Gastroesophageal sphincter (tissue), 4 donors: ENCODE data around the gene REL. TPM values are rescaled to one million over a fixed set of nuclear protein-coding genes. Genes with fewer than 3 reads are reported as not detected.

Experiments
- ATAC-seq: fragments of 150-250 bp; one replicate; pipeline ENCODE4 v1.9.1; 2016; ENCODE audit warnings: mild to moderate bottlenecking, moderate library complexity
- H3K27ac ChIP-seq, 4 donors: fragments of 200-600 bp; sonication (generic) in 3 of 4; 1 replicate in 3 of 4; 2 replicates in 1 of 4; pipeline ENCODE4 v1.5.1; 2016 to 2019
- H3K27me3 ChIP-seq: fragments of 200-600 bp; sonication (generic); one replicate; pipeline ENCODE4 v1.5.1; 2019
- H3K36me3 ChIP-seq, 2 donors: fragments of 200-600 bp; sonication (generic); one replicate each; pipeline ENCODE4 v1.5.1; 2019; ENCODE audit warnings: control low read depth in 1 of 2
- H3K4me1 ChIP-seq, 3 donors: fragments of 200-600 bp; sonication (generic); 1 replicate in 2 of 3; 2 replicates in 1 of 3; pipeline ENCODE4 v1.5.1; 2016 to 2019; ENCODE audit warnings: control low read depth in 2 of 3
- H3K4me3 ChIP-seq, 2 donors: fragments of 200-600 bp; sonication (generic); one replicate each; pipeline ENCODE4 v1.5.1; 2019; ENCODE audit warnings: mild to moderate bottlenecking in 1 of 2, moderate library complexity in 1 of 2
- H3K9me3 ChIP-seq, 3 donors: fragments of 200-600 bp; sonication (generic); one replicate each; pipeline ENCODE4 v1.5.1; 2017 to 2019; ENCODE audit warnings: control low read depth in 2 of 3
- EP300 ChIP-seq: sonication (generic); formaldehyde crosslinking; IDR thresholded peaks from one replicate; pipeline ENCODE4 v1.6.1; 2017; ENCODE audit warnings: antibody characterized with exemption, mild to moderate bottlenecking
- POLR2A ChIP-seq, 2 donors: fragments of 450-650 bp; IDR thresholded peaks; one replicate each; pipeline ENCODE4 v1.6.1; 2017; ENCODE audit warnings: antibody characterized with exemption in 2 of 2, mild to moderate bottlenecking in 2 of 2, moderate library complexity in 1 of 2
- POLR2AphosphoS5 ChIP-seq: sonication (generic); formaldehyde crosslinking; IDR thresholded peaks from one replicate; pipeline ENCODE4 v1.6.1; 2017; ENCODE audit warnings: antibody characterized with exemption
- WGBS, 2 donors: methylation state at CpG; one replicate each; pipeline ENCODE4 v1.1.5; 2018; ENCODE audit warnings: low coverage in 1 of 2; 5-methylcytosine and 5-hydroxymethylcytosine counted together
- total RNA-seq, 4 donors: library from RNA; depleted of rRNA; stranded (reverse); fragments of >200 nt; gene quantifications; one replicate each; pipeline ENCODE4 v1.1.0, GENCODE V29; 2016
- TF ChIP-seq, protein P1 (sequence below), 4 experiments: fragments of 200-600 bp in 2 of 4; fragments of 450-650 bp in 2 of 4; sonication (generic) in 1 of 4; IDR thresholded peaks; one replicate each; pipeline ENCODE4 v1.5.1; 2017 to 2019; ENCODE audit warnings: antibody characterized with exemption in 4 of 4, mild to moderate bottlenecking in 2 of 4, moderate library complexity in 2 of 4

Gene REL
- total RNA-seq, 4 donors from 2014 or later: 8.3 to 13.3 (median 9.5) TPM

DNA sequence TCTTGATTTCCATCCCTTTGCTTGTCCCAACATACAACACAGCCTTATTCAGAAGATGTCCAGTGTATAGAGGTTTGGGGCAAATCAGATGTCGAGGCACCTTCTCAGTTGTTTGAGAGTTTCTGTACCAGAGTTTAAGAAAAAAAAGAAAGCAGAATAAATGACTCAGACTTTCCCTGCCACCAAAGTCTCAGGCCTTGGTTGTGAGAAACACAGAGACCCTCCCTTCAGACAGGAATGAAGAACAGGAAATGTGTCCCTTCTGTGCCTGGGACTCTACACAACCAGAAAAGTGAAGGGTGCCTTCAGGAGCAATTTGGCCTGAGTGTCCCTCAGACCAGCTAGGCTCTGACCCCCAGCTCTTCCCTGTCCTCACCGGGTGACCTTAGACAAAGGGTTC, 37.3 kb upstream of the REL start:
- Histone ChIP-seq H3K27ac (no peak overlapping the region), H3K36me3 (no peaks in the 10 kb centered on the region), H3K27me3 (no peaks in the 10 kb centered on the region), H3K4me3 (no peak overlapping the region), H3K9me3 (no peaks in the 10 kb centered on the region), H3K4me1 (no peaks in the 10 kb centered on the region)
- 83 to 94% methylated on average over 2 of the region's 2 CpGs for WGBS, 2 donors
- ATAC-seq: no peak
- TF ChIP-seq, protein P1, sequence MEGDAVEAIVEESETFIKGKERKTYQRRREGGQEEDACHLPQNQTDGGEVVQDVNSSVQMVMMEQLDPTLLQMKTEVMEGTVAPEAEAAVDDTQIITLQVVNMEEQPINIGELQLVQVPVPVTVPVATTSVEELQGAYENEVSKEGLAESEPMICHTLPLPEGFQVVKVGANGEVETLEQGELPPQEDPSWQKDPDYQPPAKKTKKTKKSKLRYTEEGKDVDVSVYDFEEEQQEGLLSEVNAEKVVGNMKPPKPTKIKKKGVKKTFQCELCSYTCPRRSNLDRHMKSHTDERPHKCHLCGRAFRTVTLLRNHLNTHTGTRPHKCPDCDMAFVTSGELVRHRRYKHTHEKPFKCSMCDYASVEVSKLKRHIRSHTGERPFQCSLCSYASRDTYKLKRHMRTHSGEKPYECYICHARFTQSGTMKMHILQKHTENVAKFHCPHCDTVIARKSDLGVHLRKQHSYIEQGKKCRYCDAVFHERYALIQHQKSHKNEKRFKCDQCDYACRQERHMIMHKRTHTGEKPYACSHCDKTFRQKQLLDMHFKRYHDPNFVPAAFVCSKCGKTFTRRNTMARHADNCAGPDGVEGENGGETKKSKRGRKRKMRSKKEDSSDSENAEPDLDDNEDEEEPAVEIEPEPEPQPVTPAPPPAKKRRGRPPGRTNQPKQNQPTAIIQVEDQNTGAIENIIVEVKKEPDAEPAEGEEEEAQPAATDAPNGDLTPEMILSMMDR (IDR thresholded peaks at IDR 0.05): no peak
- TF ChIP-seq POLR2A (IDR thresholded peaks at IDR 0.05) (no peak), EP300 (no peak), POLR2AphosphoS5 (no peak)

DNA sequence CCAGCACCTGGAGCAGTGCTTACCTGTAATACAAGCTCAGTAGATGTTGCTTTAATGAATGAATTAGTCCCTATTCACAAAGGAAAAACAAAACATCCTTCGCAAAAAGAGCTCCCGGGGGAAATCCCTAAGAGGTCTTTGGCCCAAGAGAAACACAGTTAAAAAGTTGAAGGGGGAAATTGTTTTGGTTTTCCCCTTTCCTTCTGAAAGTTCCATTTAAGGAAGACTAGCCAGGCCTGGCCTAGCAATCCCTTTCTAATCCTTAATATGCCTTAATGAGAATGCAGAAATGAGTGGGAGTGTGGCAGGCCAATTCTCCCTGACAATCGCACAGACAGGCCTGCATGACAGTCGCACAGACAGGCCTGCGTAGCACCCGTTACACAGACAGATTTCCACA, 33.5 kb upstream of the REL start:
- Histone ChIP-seq H3K36me3 (no peaks in the 10 kb centered on the region), H3K27me3 (no peaks in the 10 kb centered on the region), H3K4me3 (no peak overlapping the region), H3K9me3 (no peaks in the 10 kb centered on the region), H3K4me1 (no peaks in the 10 kb centered on the region), H3K27ac (no peak overlapping the region)
- no peak for ATAC-seq
- TF ChIP-seq POLR2A (IDR thresholded peaks at IDR 0.05): no peak
- no peak for TF ChIP-seq EP300
- TF ChIP-seq, protein P1 (IDR thresholded peaks at IDR 0.05): no peak
- no peak for TF ChIP-seq POLR2AphosphoS5
- WGBS, 2 donors: 52 to 73% methylated on average over 5 to 6 of the region's 6 CpGs

DNA sequence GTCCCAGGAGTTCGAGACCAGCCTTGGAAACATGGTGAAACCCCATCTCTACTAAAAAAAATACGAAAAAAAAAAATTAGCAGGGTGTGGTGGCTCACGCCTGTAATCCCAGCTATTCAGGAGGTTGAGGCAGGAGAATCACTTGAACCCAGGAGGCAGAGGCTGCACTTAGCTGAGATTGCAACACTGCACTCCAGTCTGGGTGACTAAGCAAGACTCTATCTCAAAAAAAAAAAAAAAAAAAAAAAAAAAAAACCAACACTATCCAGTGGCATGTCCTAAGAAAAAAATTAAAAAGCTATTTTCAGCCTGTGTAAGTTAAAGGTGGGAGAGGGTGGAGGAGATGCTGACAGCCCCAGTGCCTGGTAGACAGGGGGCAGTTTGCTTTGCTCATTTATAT, 32.2 kb upstream of the REL start:
- TF ChIP-seq, protein P1 (IDR thresholded peaks at IDR 0.05): no peak
- TF ChIP-seq EP300 (no peak), POLR2A (IDR thresholded peaks at IDR 0.05) (no peak), POLR2AphosphoS5 (no peak)
- Histone ChIP-seq H3K9me3 (no peaks in the 10 kb centered on the region), H3K27me3 (no peaks in the 10 kb centered on the region), H3K36me3 (no peaks in the 10 kb centered on the region), H3K4me3 (no peak overlapping the region), H3K27ac (no peak overlapping the region), H3K4me1 (no peaks in the 10 kb centered on the region)
- no peak for ATAC-seq
- 100% methylated on average over 1 of the region's 3 CpGs for WGBS, 2 donors

DNA sequence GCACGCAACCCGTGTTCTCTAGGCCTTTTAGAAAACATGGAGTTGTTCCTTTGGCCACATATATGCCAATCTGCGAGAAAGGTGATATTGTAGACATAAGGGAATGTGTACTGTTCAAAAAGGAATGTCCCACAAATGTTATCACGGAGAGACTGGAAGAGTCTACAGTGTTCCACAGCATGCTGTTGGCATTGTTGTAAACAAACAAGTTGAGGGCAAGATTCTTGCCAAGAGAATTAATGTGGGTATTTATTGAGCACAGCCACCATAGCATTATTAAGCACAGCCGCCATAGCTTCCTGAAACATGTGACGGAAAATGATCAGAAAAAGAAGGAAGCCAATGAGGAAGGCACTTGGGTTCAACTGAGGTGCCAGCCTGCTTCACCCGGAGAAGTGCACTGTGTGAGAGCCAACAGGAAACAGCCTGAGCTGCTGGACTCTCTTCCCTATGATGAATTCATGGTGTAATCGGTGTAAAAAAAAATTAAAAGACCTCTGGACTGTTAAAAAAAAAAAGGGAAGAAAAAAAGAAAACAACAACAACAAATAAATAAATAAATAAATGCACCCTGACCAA, 29.0 kb upstream of the REL start:
- Histone ChIP-seq H3K27me3 (no peaks in the 10 kb centered on the region), H3K9me3 (no peaks in the 10 kb centered on the region), H3K4me3 (no peak overlapping the region), H3K4me1 (no peaks in the 10 kb centered on the region), H3K27ac (no peak overlapping the region), H3K36me3 (no peaks in the 10 kb centered on the region)
- ATAC-seq: peak; percentile 48
- 60 to 74% methylated on average over 2 to 7 of the region's 8 CpGs for WGBS, 2 donors
- no peak for TF ChIP-seq POLR2A (IDR thresholded peaks at IDR 0.05)
- no peak for TF ChIP-seq EP300
- TF ChIP-seq, protein P1 (IDR thresholded peaks at IDR 0.05): no peak
- no peak for TF ChIP-seq POLR2AphosphoS5

DNA sequence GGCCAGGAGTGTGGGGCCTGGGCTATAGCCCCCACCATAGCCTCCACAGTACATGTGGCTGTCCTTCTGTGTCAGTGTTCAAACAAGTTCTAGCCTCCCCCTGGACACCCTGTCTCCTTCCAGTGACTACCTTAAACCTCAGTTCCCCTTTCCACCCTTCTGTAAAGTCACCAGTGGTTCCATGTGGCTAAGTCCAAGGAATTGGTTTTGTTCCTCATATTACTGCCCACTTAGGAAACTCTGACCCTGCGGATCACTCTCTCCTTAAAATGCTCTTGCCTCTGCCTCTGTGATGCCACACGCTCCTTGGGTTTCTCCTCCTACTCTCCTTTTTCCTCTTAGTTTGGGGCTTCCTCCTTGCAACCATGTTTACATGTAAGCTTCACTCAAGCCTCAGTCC, 27.8 kb upstream of the REL start:
- H3K4me1 ChIP-seq: no peaks in the 10 kb centered on the region
- no peaks in the 10 kb centered on the region for H3K9me3 ChIP-seq
- no peak overlapping the region for H3K4me3 ChIP-seq
- ATAC-seq: peak; percentile 33
- no CpG with 5 or more reads among the region's 2 CpGs for WGBS, 2 donors
- no peaks in the 10 kb centered on the region for H3K27me3 ChIP-seq
- no peaks in the 10 kb centered on the region for H3K36me3 ChIP-seq
- TF ChIP-seq EP300: no peak
- no peak for TF ChIP-seq POLR2A (IDR thresholded peaks at IDR 0.05)
- TF ChIP-seq, protein P1 (IDR thresholded peaks at IDR 0.05): no peak
- TF ChIP-seq POLR2AphosphoS5: no peak
- no peak overlapping the region for H3K27ac ChIP-seq
